ENCODE results near the gene SYT1. TPM values are rescaled to one million over a fixed set of nuclear protein-coding genes. Genes with fewer than 3 reads are reported as not detected.

Gene SYT1
- total and polyA plus RNA-seq, 2 donors (not counting 3 experiments of a cell fraction or from before 2014, with no cell fraction given): 3.2 to 15.3 TPM

DNA sequence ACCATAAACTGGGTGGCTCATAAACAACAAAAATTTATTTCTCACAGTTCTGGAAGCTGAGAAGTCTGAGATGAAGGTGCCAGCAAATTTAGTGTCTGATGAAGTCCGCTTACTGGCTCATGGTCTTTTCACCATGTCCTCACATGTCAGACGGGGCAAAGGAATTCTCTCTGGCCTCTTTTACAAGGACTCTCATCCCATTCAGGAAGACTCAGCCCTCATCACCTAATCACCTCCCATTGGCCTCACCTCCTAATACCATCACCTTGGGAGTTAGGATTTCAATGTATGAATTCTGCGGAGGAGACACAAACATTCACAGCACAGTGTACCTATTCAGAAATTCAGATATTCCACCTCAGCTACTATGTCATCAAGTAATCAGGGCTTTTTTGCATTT lies 468.6 kb downstream of the SYT1 start:
- dilution Hi-C loops (cut with MboI; ENCODE audit: extremely low pct_ligation_motif_present, low sequenced_read_pairs): no loop called here
- intact Hi-C loops (cut with micrococcal nuclease): no loop called here
- Histone ChIP-seq H3K4me2 (ENCODE audit: insufficient read depth, low read length) (no peak overlapping the region), H3K79me2 (ENCODE audit: control insufficient read depth, insufficient read depth, low read length) (no peaks in the 10 kb centered on the region), H3K9me1 (replicated peaks; ENCODE audit: control insufficient read depth, extremely low read depth, insufficient read depth, low read length) (no peaks in the 10 kb centered on the region), H3K4me1 (ENCODE audit: control insufficient read depth, extremely low read depth, insufficient read depth, low read length) (peaks cover 5% of the 10 kb centered on the region), H3K36me3 (ENCODE audit: control insufficient read depth in 2 of 2, extremely low read depth in 1 of 2, insufficient read depth in 2 of 2, low read length in 2 of 2) (no peaks in the 10 kb centered on the region), H3K4me3 (replicated peaks in 1 of 3; ENCODE audit: insufficient read depth in 1 of 3, low read depth in 1 of 3, low read length in 3 of 3) (no peak overlapping the region), H4K20me1 (replicated peaks; ENCODE audit: control insufficient read depth, extremely low read depth, insufficient read depth, low read length) (no peaks in the 10 kb centered on the region), H3K27me3 (ENCODE audit: control insufficient read depth in 2 of 2, insufficient read depth in 2 of 2, low read length in 2 of 2) (no peaks in the 10 kb centered on the region), H3K9me3 (replicated peaks; ENCODE audit: control insufficient read depth, insufficient read depth, low read length) (no peaks in the 10 kb centered on the region), H3K27ac (ENCODE audit: insufficient read depth, low read depth, low read length) (no peak overlapping the region), H2AFZ (ENCODE audit: low read depth, low read length) (no peak overlapping the region), H3K9ac (replicated peaks; ENCODE audit: extremely low read depth, insufficient read depth, low read length) (no peak overlapping the region)
- CTCF ChIA-PET: no interaction called here
- DNase-seq (ENCODE audit: low read depth, low spot score) (no peak), FAIRE-seq (no peak)
- BruUV-seq (replicated peaks): no TSS peak
- TF ChIP-seq, protein P1, sequence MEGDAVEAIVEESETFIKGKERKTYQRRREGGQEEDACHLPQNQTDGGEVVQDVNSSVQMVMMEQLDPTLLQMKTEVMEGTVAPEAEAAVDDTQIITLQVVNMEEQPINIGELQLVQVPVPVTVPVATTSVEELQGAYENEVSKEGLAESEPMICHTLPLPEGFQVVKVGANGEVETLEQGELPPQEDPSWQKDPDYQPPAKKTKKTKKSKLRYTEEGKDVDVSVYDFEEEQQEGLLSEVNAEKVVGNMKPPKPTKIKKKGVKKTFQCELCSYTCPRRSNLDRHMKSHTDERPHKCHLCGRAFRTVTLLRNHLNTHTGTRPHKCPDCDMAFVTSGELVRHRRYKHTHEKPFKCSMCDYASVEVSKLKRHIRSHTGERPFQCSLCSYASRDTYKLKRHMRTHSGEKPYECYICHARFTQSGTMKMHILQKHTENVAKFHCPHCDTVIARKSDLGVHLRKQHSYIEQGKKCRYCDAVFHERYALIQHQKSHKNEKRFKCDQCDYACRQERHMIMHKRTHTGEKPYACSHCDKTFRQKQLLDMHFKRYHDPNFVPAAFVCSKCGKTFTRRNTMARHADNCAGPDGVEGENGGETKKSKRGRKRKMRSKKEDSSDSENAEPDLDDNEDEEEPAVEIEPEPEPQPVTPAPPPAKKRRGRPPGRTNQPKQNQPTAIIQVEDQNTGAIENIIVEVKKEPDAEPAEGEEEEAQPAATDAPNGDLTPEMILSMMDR (IDR thresholded peaks at IDR 0.05; ENCODE audit: extremely low read depth in 1 of 2, insufficient read depth in 1 of 2, low read depth in 1 of 2, low read length in 2 of 2): no peak
- TF ChIP-seq POLR2AphosphoS5 (IDR thresholded peaks at IDR 0.05; ENCODE audit: insufficient read depth, low read depth, low read length): no peak
- TF ChIP-seq MYC (IDR thresholded peaks at IDR 0.05; ENCODE audit: low read depth, low read length): no peak
- TF ChIP-seq POLR2A (IDR thresholded peaks at IDR 0.05; ENCODE audit: low read depth, low read length): no peak
- no peak for TF ChIP-seq JUN (IDR thresholded peaks at IDR 0.05; ENCODE audit: borderline replicate concordance, insufficient read depth, insufficient read length, low read depth)
- no peak for TF ChIP-seq FOS (IDR thresholded peaks at IDR 0.05; ENCODE audit: borderline replicate concordance, insufficient read depth, low read length)
- TF ChIP-seq, protein P2, sequence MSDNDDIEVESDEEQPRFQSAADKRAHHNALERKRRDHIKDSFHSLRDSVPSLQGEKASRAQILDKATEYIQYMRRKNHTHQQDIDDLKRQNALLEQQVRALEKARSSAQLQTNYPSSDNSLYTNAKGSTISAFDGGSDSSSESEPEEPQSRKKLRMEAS (IDR thresholded peaks at IDR 0.05; ENCODE audit: insufficient read depth, insufficient read length): no peak
- no peak for TF ChIP-seq EZH2 (IDR thresholded peaks at IDR 0.05; ENCODE audit: borderline replicate concordance, low read depth, low read length, severe bottlenecking)
- TF ChIP-seq GATA2 (IDR thresholded peaks at IDR 0.05; ENCODE audit: insufficient read depth, insufficient read length, low read depth, low read length): no peak
- POLR2A ChIA-PET: no interaction called here

Data from endothelial cell of umbilical vein (primary cell).